Stimulated activated CD4-positive, alpha-beta T cell treated with anti-CD3 and anti-CD28 coated beads, Interleukin-4, amount 100 ng/mL, for 24 hours (primary cell): ENCODE data around the gene HNRNPK.
"Not testable (repeated sequence)": the region's sequence is repeated elsewhere in the genome, so short reads cannot be mapped to it uniquely, and the experiment has no call there.

Source experiments
- DNase-seq: peaks from one replicate; pipeline ENCODE4 v3.0.0-alpha.2; 2020

Gene HNRNPK

DNA sequence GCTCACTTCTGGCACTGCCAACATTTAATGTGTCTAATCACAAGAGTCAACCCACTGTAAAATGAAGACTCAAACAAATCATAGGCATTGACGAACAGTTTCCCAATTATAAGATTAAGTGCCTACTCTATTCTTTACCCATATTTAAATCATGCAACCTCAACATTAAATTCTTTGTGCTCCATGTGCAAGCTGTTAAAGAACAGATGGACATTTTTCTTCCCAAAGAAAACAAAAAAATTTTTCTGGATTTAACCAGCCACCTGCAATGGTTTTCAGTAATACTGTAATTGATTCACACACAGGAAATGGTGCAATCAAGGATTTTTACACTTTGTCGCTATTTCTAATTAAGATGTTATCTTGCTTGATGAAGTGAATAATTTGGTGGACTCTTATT, 3.6 kb downstream of the HNRNPK start:
- DNase-seq = no peak

DNA sequence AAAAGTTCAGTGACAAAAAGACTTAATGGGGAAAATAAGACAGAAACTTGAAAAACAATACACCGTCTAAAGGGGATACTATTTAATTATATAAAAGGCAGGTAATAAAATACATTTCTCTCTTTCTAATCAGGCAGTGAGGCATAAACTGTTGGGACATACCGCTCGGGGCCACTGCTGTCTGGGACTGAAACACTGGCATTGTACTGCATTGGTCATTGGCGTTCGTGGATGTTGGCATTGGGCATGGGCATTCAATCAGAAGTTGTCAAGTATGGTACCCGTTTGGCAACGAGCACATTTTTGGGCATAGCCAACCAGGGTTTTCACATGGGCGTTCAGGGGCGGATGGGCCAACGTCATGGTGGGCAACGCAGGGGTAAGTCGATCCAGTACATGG, 4.7 kb downstream of the HNRNPK start:
- no peak for DNase-seq

DNA sequence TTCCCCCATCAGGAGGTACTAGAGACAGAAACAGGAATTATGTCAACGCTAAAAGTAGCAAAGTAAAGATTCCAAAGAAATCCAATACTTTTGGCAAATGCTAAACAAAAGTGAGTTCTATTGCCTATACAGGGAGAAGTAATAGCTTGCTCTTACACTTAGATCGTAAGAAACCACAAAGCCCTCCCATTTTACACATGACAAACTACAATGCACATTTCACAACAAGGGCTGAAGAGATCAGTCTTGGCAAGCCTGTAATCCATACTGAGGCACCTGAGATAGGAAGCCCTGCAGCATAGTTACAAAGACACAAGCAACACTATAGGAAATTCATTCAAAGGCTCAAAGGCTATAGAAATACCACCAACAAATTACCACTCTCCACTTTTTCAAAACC, 7.7 kb downstream of the HNRNPK start:
- no peak for DNase-seq

DNA sequence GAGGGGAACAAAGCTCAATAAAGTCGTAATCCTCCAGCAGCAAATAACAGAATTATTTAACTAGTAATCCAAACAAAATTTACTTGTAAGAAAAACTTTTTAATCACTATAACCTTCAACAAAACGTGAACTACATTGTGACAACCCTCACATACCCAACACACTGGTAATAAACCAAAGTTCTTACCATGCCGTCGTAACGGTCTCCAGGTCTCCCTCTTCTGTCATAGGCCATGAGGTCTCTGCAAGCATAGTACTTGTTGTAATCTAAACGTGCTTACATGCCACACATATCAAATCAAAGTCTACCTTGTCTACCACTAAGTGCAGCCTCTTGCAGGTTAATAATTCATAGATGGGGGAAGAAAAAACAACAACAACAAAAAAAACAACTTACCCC, 8.5 kb downstream of the HNRNPK start:
- DNase-seq = no peak

DNA sequence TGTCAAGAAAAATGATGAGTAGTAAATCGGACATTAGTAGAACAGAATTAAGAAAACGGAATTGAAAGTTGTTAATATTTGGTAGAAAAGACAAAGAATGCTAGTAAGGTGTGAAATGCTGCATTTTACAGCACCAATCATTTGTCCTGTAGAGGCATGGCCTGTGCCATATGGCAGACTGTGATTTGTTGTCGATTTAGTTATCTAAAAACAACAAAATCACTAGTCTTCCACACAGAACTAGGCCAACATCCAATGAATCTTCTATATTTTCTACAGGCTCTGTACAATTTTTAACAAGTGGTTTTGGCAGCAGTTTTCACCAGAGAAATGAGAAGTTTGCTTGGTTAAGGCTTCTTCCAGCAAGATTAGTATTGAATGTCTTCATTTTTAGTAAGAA, 10.4 kb downstream of the HNRNPK start:
- DNase-seq = no peak

DNA sequence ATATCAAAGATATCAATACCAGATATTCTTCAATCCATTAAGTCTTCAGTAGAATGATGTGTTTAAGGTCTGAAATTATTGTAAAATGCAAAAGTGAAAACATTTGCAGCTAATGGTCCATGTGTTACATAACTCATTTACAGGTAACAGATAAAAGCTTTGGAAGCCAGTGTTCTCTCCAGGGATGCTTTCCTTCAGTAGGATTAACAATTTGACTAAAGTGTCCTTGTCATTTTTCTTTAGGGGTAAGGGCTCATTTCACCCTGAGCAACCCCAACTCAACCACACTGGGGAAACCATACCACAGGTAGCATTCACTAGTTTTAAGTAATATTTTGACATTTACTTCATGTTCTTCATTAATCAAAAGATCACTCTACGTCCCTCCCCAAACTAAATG, 12.9 kb downstream of the HNRNPK start:
- DNase-seq = no peak

DNA sequence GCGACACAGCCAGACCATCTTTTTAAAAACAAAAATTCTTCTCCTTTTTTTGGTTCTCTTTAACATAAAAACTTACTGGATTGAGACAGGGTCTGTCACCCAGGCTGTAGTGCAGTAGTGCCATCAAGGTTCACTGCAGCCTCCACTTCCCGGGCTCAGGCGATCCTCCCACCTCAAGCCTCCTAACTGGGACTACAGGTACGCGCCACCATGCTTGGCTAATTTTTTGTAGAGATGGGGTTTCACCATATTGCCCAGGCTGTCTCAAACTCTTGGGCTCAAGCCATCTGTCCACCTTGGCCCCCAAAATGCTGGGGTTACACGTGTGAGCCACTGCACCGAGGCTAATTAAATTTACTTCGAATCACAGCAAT, 13.8 kb downstream of the HNRNPK start:
- DNase-seq = no peak

DNA sequence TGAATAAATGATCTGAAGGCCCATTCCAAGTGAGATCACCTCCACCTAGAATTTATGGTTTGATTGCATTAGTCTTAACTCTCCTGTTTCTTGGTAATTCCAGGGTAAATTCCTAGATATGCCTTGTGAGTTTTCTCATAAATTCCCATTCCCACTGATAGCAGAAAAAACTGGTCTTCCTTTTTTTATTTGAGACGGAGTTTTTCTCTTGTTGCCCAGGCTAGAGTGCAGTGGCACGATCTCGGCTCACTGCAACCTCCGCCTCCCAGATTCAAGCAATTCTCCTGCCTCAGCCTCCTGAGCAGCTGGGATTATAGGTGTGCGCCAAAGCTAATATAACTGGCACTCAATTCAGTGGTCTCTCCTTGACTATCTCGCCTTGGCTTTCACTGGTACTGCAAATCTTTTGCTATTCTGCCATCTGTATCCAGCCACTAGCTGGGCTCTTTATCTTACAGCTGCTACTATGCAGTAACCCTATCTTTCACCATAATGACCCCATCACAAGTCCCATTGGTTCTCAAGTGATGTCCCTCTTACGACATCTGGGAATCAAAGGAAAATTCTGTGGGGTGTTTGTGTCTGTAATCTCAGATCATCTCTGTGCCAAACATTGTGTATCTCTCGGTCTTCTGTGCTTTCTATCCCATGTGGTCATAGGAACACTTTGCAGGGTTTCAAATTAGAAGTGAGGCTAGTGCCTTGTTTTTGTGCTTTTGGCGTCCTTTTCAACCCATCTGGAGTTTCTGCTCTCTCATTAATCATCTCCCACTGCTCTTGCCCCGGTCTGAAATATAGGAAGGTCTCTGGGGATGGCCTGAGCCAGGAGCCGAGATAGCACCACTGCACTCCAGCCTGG, 14.4 kb downstream of the HNRNPK start:
- no peak for DNase-seq

DNA sequence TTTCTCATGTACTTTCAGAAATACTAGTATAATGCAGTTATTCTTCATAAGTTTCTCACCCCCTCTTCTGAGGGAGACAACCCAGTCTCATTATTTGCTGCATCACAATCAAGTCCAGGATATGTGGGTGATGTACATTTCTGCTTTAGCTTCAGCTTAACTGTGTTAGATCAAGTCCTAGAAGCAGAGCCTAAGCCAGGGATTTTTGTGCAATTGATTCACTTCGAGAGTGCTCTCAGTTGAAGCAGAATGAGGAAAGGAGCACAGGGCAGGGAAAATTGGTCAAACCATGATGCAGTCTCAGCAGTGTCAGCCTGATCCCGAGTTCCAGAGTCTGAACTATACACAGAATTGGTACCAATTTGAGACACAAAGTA, 15.1 kb downstream of the HNRNPK start:
- DNase-seq = no peak

DNA sequence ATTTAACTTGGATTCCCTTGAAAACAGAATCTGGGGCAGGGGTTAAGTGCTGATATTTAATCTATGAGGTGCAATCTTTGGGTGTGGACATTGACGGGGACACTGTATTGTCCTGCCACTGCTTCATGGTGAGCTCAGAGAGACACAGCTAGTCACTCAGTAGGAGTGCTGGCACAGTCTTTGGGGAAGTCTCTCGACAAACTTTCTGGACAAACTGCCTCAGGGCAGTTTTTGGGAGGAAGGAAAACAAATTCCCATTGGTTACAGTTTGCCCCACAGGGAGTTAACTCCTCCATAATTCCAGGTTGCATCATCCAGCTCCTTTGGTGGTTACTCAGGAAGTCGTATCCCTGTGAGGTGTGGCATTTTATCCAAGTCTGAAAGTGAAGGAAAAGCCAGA, 17.9 kb downstream of the HNRNPK start:
- no peak for DNase-seq

DNA sequence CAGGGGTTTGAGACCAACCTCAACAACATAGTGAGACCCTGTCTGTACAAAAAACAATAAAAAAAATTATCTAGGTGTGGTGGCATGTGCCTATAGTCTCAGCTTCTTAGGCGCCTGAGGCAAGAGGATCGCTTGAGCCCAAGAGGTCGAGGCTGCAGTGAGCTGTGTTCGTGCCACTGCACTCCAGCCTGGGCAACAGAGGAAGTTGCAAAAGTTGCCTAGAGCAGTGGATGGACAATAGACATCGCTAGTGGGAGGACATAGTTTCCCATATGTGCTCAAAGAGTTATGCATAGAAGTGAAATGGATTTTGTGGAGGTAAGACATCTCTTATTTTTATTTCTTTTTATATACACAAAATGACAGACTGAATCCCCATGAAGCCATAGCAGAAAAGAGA, 19.0 kb downstream of the HNRNPK start:
- no peak for DNase-seq

DNA sequence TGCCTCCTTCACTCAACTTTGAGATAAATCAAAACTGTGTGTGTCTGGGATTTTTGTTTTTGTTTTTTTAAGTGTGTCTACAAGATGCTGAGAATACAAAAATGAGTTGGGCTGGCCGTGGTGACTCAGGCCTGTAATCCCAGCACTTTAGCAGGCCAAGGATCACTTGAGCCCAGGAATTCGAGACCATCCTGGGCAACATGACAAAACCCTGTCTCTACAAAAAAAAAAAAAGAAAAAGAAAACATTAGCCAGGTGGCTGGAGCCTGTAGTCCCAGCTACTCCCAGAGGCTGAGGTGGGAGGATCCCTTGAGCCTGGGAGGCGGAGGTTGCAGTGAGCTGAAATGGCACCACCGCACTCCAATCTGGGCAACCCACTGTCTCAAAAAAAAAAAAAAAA, 21.0 kb downstream of the HNRNPK start:
- DNase-seq = no peak

DNA sequence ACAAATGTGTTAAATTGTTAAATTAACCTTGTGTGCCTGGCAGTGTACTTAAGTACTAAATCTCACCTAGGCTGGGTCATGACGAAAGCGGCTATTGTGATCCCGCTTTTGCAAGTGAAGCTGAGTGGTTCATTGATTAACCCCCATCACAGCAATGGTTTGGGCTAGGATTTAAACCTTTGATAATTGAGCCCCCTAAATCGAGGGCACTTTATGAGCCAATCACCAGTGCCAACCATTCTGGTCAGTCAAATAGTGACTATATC, 22.8 kb downstream of the HNRNPK start:
- DNase-seq = no peak

DNA sequence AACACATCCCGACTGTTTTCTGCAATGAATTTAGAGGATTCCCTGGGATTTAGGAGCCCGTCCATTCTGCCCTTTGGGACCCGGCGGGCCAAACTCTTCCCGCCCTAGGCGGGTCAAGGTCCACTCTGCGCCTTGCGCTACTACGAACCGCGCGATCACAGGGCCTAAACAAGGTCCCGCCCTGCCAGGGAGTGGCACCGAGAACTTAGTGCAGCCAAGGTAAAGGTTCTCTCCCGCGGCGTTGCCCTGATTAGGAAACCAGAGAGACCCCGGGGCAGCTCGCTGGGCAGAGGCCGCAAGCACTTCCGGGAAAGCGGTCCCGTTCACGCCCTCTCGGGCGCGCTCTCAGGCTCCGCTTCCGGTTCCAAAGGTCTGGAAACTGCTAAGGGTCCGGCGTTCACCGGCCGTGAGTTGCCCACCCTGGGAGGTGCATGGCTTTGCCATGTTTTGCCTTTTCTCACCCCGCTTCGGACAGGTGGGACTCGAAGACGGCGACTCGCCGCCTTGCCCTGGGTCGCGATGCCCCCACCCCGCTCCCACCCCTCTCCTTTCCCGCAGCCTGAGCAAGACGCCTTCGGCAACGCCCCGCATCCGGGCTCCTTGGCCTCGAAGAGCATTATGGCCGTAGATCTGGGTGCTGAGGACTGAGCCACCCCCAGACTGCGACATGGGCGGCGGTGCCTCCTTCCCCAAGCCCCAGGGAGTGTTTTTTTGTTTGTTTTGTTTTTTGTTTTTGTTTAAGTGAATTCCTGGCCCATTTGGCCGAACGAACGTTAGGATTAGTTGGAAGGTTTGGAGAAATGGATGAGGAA, 23.4 kb downstream of the HNRNPK start:
- peak; percentile 68 for DNase-seq

DNA sequence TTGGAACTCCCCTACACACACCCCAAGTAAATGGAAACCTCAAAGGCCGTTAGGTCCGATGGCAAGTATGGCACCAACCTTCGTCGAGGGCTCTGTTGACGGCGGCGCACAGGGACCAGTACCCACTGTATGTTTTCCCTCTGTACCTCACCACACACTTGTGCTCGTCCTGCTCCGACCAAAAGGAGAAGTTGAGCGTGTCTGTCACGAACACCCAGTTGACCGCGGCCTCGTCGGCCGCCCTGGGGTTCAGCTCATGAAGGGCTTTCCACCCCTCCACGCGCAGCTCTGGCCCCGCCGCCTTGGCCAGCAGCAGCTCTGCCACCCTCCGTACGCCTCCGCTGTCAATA, 24.0 kb downstream of the HNRNPK start:
- DNase-seq = peak; percentile 30

DNA sequence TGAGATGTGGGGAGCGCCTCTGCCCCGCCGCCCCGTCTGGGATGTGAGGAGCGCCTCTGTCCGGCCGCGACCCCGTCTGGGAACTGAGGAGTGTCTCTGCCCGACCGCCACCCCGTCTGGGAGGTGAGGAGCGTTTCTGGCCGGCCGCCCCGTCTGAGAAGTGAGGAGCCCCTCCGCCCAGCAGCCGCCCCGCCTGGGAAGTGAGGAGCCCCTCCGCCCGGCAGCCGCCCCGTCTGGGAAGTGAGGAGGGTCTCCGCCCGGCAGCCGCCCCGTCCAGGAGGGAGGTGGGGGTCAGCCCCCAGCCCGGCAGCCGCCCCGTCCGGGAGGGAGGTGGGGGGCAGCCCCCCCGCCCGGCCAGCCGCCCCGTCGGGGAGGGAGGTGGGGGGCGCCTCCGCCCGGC, 31.9 kb downstream of the HNRNPK start:
- not testable (repeated sequence) for DNase-seq

DNA sequence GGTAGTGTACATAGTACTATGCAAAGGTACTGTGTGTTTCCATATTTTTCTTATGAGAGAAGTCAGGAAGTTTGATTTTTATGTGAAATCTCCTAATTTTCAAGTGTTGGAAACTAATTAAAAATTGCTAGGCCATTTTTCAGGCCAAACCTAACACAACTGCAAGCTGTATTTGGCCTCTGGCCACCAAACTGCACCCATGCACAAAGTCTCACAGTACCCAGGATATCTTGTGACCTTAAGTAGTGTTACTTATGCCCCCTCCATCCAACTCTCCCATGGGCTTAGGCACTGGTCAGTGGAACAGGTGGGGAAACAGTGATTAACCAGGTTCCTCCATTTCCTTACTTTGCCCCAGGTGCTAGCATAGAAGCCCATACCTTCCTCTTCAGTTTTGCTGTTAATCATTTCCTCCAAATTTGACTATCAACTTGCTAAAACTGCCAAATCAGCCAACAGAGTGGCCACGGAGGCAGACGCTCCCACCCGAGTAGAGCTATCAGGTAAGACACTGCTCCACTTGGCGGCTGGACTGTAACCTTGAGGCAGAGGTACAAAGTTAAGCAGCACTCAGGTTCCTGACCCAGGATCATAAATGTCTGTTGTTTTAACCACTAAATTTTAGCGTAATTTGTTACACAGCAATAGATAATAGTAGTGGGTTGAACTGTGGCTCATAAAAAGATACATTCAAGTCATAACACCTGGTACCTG, 39.3 kb downstream of the HNRNPK start:
- no peak for DNase-seq

DNA sequence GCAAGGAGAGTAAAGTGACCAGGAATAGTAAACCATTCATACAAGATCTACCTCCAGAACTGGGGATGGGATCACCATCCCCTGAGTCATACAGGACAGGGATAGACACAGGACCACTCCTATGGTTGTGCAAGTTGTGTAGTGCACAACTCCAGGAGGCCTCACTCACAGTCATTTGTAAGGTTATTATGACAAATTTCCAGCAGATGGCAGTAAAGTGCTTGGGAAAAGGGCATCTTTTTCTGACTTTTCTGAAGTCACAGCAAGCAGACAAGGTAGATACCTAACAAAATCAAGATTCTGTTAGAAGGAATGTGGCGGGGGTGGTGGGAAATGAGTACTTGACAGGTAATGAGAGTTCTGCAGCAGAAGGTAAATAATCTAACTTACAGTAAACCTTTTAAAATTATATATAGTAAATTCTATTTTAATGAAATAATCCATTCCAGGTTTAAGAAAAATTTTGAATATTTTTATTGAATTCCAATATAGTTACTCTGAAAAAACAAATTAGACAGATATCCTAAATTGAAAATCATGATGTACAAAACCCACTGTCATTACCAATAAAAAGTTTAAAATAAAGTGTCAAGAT, 42.1 kb downstream of the HNRNPK start:
- peak; percentile 24 for DNase-seq

DNA sequence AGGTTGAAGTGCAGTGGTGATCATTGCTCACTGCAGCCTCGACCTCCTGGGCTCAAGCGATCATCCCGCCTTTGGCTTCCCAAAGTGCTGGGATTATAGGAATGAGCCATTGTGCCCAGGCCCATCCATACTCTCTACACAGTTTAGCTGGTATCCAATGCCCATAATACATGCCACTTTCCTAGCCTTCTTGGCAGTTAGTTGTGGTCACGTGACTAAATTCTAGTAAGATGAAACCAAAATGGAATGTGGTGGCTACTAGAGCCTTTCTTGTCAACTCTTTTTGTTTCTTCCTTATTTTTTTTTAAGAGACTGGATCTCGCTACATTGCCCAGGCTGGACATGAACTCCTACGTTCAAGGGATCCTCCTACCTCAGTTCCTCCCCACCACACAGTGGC, 43.5 kb downstream of the HNRNPK start:
- DNase-seq = no peak

DNA sequence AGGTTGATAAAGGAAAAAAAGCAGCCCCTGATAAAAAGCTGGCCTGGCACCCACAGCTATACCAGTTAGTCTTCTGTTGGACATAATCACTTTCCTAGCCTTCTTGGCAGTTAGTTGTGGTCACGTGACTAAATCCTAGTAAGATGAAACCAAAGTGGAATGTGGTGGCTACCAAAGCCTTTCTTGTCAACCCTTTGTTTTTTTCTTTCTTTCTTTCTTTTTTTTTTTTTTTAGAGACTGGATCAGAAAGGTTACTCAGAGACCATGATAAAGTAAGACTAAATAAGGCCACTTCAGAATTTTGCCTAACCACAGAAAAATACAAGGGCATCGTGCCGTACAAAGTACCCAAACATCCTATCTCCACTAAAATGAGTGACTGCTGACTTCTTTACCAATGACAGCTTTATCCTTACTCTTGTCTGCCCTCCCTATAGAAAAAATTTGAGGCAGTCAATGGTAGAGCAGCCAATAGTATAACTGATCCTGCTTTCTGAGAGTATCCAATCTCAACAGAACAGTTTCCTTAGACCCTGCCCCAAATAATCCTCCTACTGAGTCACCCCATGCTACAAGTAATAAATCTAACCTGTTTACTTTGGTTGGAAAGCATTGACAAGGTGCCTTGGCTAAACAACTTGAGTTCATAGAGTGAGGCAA, 44.6 kb downstream of the HNRNPK start:
- DNase-seq = no peak

DNA sequence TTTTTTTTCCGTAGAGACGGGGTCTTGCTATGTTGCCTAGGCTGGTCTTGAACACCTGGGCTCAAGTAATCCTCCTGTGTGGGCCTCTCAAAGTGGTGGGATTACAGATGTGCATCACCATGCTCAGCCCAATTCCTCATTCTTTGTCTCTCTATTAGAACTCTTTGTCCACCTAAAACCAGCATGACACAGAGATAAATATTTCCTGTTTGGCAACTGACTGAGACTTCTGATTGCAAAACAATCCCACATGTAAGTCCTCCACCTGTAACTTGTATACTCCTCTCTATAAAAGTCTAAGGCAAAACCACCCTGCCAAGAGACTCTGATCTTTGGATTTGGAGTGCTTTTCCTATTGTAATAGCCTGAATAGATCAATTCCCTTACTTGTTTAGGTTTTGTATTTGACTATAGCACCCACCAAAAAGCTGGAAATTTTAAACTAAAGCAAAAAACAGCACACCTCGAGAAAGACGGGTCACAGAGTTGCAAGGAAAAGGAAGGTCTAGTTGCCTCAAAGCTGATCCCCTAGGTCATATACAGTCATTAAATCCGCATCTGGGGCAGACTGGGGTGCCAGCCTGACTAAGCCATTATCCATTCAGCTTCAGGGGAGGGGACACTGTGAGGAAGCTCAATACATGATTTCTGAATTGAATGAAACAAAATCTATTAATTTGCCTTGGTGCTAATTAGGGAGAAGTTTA, 45.3 kb downstream of the HNRNPK start:
- DNase-seq = no peak

DNA sequence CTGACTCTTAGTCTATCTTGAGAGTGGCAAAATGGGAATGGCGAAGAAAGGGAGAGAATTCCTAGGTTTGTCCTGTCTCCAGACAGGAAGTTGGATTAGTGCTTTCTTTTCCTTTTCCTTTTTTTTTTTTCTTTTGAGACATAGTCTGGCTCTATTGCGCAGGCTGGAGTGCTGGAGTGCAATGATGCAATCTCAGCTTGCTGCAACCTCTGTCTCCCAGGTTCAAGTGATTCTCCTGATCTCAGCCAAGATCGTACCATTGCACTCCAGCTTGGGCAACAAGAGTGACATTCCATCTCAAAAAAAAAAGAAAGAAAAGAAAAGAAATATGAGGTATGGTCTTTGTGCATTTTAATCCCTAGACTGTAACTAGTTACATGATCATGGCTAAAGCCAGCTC, 46.2 kb downstream of the HNRNPK start:
- DNase-seq = no peak

DNA sequence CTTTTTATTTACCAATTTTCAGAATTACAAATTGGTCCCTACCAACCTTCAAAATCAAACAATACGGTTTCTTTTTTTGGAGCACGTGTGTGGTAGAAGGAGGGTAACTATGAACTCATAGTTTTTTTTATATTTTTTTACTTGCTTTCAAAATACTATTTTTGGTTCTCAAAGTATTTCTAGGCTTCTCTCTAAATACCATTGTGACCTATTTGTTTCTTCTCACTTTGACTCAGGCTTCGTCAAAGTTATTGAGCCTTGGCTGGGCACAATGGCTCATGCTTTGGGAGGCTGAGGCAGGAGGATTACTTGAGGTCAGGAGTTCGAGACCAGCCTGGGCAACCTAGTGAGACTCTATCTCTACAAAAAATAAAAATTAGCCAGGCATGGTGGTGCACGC, 47.2 kb downstream of the HNRNPK start:
- no peak for DNase-seq
